Hematopoietic multipotent progenitor cell treated with erythropoietin and hydrocortisone succinate and interleukin-3 and kit ligand, for 6 days (in vitro differentiated cells): ENCODE data around the gene CAMK1D.
A peak's percentile ranks its signal among the peaks of the same experiment; 100 is the strongest.
"Not testable (repeated sequence)": the region's sequence is repeated elsewhere in the genome, so short reads cannot be mapped to it uniquely, and the experiment has no call there.

Source experiments
- DNase-seq: peaks from one replicate; pipeline ENCODE4 v3.0.0-alpha.2; 2015

CAMK1D gene

GRCh38 chr10:12348870-12349628 lies at the start of gene CAMK1D:
Gene CAMK1D (plus strand): TSS chr10:12349547.
- DNase-seq: peak; percentile 84

GRCh38 chr10:12301036-12301435 lies 48.3 kb upstream of the CAMK1D start:
- not testable (repeated sequence) for DNase-seq

DNA sequence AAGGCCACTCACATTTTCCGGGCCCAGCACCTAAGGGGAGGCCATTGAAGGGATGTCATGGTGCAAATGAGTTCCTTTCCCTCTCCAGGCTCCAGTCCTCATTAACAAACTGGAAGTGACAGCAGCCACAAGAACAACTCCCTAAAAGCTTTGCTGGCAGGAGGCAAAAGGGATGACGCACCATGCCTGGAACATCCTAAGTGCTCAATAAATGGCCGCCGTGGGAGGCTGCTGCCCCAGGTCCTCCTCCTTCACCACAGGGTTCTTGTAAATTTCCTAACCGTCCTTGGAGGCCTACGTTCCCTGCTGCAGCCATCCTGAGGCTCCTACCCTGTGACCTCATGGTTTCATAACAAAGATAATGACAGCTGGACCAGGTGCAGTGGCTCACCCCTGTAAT lies 41.3 kb upstream of the CAMK1D start:
- DNase-seq: no peak

GRCh38 chr10:12308736-12309375 lies 40.5 kb upstream of the CAMK1D start:
- no peak for DNase-seq

- not testable (repeated sequence) for DNase-seq
Observed at GRCh38 chr10:12309783-12310182, 39.6 kb upstream of the CAMK1D start.

- no peak for DNase-seq
Observed at GRCh38 chr10:12314836-12315235, 34.5 kb upstream of the CAMK1D start.

DNA sequence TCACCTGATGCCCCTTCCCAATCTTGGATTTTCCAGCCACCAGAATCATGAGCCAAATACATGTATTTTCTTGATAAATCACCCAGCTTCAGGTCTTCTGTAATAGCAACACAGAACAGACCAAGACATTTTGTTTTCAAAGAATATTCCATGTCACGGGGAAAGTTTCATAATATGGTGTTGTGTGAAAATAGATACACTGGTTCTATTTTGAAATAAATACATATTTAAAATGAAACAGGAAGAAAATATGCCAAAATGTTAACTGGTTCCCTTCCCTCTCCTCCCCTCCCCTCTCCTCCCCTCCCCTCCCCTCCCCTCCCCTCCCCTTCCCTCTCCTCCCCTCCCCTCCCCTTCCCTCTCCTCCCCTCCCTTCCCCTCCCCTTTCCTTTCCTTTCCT lies 30.3 kb upstream of the CAMK1D start:
- DNase-seq: no peak

GRCh38 chr10:12320892-12321291 lies 28.5 kb upstream of the CAMK1D start:
- DNase-seq: no peak

DNA sequence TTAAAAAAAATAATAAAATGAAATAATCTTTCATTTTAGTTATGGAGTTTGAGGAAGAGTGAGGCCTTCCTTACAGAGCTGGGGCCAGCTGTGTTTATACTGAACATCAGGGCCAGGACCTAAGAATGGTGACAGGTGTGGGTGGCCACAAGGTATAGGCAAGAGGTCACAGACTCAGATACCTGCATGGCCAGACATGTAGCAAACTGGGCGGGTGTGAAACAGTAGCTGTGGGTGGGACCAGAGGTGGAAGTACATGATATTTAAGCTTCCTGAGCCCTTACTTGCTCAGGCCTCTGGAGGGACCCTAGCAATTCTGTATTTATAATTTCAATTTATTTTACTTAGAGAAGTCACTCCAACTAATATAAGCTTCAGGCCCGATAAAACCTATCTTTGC lies 27.7 kb upstream of the CAMK1D start:
- DNase-seq: no peak

DNA sequence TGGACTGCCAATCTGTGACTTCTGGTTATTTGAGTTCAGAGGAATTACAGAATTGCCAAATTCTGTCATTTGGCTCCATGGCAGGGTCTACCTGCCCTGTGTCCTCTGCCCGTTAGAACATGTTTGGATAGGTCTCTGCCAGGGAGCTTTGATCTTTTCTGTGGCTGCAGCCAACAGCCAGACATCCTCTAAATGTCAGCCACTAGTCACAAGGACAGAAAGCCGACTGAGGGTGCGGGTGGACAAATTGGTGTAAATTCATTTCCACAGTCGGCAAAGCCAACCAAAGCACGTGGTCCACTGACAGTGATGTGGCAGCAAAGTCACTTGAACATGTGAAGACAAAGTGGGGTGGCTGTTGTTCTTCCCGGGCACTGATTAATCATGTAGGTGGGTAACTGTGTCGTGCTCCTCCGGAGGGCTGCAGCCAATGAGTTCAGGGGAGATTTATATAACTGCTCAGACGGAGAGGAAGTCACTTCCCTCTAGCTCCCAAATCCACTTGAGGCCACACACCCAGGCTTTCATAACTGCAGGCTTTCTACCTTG lies 26.7 kb upstream of the CAMK1D start:
- no peak for DNase-seq

DNA sequence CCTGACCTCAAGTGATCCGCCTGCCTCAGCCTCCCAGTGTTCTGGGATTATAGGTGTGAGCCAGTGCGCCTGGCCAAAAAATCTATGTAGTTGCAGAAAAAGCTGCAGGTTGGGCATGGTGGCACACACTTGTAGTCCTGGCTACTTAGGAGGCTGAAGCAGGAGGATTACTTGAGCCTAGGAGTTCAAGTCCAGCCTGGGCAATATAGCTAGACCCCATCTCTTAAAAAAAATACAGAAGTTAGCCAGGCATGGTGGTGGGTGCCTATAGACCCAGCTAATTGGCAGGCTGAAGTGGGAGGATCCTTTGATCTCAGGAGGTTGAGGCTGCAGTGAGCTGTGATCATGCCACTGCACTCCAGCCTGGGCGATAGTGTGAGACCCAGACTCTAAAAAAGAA lies 24.8 kb upstream of the CAMK1D start:
- no peak for DNase-seq

- no peak for DNase-seq
Observed at GRCh38 chr10:12327074-12327473, 22.3 kb upstream of the CAMK1D start.

DNA sequence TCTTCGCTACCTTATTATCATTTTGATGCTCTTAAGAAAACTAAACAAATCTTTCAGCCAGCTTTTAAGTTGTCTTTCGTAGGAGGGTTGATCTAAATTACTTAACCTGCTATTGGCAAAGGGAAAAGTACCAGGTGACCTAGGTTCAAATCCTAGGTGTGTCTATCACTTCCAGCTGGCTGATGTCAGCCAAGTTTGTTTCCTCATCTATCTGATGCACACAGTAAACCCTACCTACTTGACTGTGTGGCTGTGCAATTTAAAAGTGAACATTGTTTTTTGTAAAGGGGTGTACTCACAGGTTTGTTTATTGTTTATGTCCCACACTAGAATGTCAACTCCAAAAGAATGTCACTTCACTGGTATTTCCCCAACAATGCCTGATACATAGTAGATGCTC lies 21.9 kb upstream of the CAMK1D start:
- DNase-seq: no peak

- DNase-seq: not testable (repeated sequence)
Observed at GRCh38 chr10:12328312-12328711, 21.0 kb upstream of the CAMK1D start.

DNA sequence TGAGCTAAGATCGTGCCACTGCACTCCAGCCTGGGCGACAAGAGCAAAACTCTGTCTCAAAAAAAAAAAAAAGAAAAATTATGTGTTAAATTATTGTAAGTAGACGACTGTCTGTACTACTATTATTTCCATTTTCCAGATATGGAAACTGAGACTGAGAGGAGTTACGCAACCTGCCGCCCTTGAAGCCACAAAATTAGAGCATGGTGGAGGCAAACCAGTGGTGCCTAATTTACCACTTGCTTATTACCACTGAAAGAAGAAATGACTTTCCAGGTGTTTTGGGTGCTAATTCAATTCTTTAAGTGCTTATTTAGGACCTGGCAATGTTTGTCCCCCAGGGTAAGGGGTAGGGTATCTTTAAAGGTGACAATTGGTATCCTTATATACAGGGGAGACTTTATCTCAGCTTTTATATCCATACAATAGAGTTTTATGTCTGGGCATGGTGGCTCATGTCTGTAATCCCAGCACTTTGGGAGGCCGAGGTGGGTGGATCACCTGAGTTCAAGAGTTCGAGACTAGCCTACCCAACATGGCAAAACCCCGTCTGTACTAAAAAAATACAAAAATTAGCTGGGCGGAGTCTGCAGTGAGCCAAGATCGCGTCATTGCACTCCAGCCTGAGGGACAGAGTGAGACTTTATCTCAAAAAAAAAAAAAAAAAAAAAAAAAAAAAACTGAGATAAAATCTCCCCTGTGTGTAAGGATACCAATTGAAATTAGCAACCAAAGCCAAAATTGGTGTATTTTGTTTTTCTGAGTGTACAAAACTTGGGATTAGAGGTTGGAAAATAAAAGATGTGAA lies 16.6 kb upstream of the CAMK1D start:
- no peak for DNase-seq

GRCh38 chr10:12333380-12334185 lies 15.8 kb upstream of the CAMK1D start:
- DNase-seq: peak; percentile 61

- DNase-seq: no peak
Observed at GRCh38 chr10:12334186-12334530, 15.2 kb upstream of the CAMK1D start.

GRCh38 chr10:12335169-12335568 lies 14.2 kb upstream of the CAMK1D start:
- DNase-seq: not testable (repeated sequence)

GRCh38 chr10:12337453-12338372 lies 11.6 kb upstream of the CAMK1D start:
- no peak for DNase-seq

GRCh38 chr10:12338981-12339380 lies 10.4 kb upstream of the CAMK1D start:
- no peak for DNase-seq

GRCh38 chr10:12340371-12340770 lies 9.0 kb upstream of the CAMK1D start:
- no peak for DNase-seq

GRCh38 chr10:12340937-12341336 lies 8.4 kb upstream of the CAMK1D start:
- DNase-seq: no peak
